Effector memory CD8-positive, alpha-beta T cell (primary cell): Measurements from ENCODE around the gene COL20A1.
A peak's percentile ranks its signal among the peaks of the same experiment; 100 is the strongest.
"Not testable (repeated sequence)": the region's sequence is repeated elsewhere in the genome, so short reads cannot be mapped to it uniquely, and the experiment has no call there.

Source experiments
- ATAC-seq: fragments of 150-1000 bp; cut with Tn5 transposase; replicated peaks from 2 replicates; pipeline ENCODE4 v1.10.0; 2021; ENCODE audit warnings: mild to moderate bottlenecking, moderate library complexity
- DNase-seq, 3 experiments: peaks; one replicate each; pipeline ENCODE4 v3.0.0; 2021
- H3K27ac Mint-ChIP-seq, 2 donors: one replicate each; pipeline ENCODE4 v1.8.0; 2022; ENCODE audit warnings: mild to moderate bottlenecking in 2 of 2, mixed read lengths in 2 of 2, moderate library complexity in 2 of 2
- H3K27me3 Mint-ChIP-seq, 2 donors: one replicate each; pipeline ENCODE4 v1.8.0; 2022; ENCODE audit warnings: mixed read lengths in 2 of 2
- H3K36me3 Mint-ChIP-seq: one replicate; pipeline ENCODE4 v1.8.0; 2022; ENCODE audit warnings: mild to moderate bottlenecking, moderate library complexity, mixed read lengths; ENCODE audit not compliant: insufficient read depth
- H3K4me1 Mint-ChIP-seq, 2 donors: one replicate each; pipeline ENCODE4 v1.8.0; 2022; ENCODE audit warnings: low read depth in 2 of 2, mixed read lengths in 2 of 2
- H3K4me3 Mint-ChIP-seq, 2 donors: one replicate each; pipeline ENCODE4 v1.8.0; 2022; ENCODE audit warnings: mild to moderate bottlenecking in 2 of 2, mixed read lengths in 2 of 2, moderate library complexity in 2 of 2
- H3K9me3 Mint-ChIP-seq, 2 donors: one replicate each; pipeline ENCODE4 v1.8.0; 2022; ENCODE audit warnings: mixed read lengths in 2 of 2

COL20A1 gene

GRCh38 chr20:63305933-63306672, 13.1 kb downstream of the COL20A1 start:
- H3K27me3 Mint-ChIP-seq: peaks cover 13 to 31% of the 10 kb centered on the region in 2 donors
- not testable (repeated sequence) for H3K27ac Mint-ChIP-seq, H3K4me3 Mint-ChIP-seq, H3K36me3 Mint-ChIP-seq, H3K9me3 Mint-ChIP-seq, H3K4me1 Mint-ChIP-seq, ATAC-seq, DNase-seq

DNA sequence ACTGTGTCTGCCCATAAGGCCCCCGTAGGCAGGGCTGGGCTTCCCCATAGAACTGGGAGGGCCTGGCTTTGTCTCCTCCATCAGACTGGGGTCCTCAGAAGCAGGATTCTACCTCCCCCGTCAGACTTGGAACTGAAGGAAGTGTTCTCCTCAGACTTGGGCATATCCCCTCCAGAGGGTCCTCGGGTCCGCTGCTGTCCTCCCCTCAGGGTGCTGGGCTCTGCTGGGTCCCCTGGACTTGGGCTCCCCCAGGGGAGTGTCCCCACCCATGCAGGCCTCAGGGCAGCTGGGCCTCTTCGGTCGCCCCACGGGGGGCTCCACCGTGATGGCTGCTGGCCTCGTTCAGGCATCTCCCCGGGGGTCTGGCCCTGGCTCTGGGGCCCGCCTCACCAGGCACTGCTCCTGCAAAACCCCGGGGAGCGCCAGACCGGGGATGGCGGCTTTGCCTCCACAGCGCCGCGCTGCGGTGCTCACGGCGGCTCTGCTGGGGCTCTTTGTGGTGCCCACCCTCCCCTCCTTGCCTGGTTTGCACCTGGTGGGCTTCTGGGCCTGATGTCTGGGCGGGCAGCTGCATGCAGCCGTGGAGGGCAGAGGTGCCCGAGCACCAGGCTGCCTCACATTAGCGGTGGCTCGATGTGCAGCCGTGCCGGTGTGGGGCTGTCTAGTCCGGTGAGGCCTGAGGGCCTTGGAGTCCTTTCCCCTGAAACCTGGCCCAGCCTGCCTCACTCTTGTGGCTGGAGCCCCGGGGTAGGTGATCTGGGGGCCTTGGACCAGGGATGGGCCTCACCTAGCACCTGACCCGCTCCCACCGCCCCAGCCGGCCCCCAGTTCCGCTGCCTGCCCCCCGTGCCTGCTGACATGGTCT, 13.9 kb downstream of the COL20A1 start:
- no peak for DNase-seq
- peaks cover 0 to 4% of the 10 kb centered on the region in 2 donors for H3K4me1 Mint-ChIP-seq
- H3K27me3 Mint-ChIP-seq: peaks cover 13 to 28% of the 10 kb centered on the region in 2 donors
- peaks cover 0 to under 1% of the 10 kb centered on the region in 2 donors for H3K9me3 Mint-ChIP-seq
- no peak overlapping the region for H3K27ac Mint-ChIP-seq
- no peak for ATAC-seq
- no peak overlapping the region for H3K4me3 Mint-ChIP-seq
- no peaks in the 10 kb centered on the region for H3K36me3 Mint-ChIP-seq

DNA sequence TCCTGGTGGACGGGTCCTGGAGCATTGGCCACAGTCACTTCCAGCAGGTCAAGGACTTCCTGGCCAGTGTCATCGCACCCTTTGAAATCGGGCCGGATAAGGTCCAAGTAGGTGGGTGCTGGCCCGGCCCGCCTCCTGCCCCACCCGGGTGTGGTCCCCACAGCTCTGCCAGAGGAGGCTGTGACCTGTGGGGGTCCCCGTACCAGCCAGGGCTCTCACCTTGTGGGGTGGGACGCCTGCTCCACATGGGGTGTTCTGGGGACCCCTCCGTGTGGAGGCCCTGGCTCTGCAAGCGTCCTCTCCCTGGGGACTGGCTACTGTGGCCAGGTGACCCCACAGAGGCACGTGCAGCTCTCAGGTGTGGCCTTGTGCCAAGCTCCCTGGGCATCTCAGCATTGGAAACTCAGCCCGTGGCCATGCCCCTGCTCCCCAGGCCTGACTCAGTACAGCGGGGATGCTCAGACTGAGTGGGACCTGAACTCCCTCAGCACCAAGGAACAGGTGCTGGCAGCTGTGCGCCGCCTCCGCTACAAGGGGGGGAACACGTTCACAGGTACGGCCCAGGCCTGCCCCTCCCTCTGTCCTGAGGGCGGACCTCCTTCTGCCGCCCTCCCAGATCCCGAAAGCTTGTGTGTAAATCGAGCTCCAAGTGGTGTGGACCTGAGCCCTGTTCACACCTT, 14.7 kb downstream of the COL20A1 start:
- H3K27ac Mint-ChIP-seq: no peak overlapping the region
- H3K4me1 Mint-ChIP-seq: peaks cover 0 to 4% of the 10 kb centered on the region in 2 donors
- no peaks in the 10 kb centered on the region for H3K36me3 Mint-ChIP-seq
- DNase-seq (no peak), ATAC-seq (no peak)
- H3K9me3 Mint-ChIP-seq: no peaks in the 10 kb centered on the region
- H3K4me3 Mint-ChIP-seq: no peak overlapping the region
- peaks cover 13 to 34% of the 10 kb centered on the region in 2 donors for H3K27me3 Mint-ChIP-seq

- Mint-ChIP-seq H3K27me3 (peaks cover 13 to 41% of the 10 kb centered on the region in 2 donors), H3K27ac (no peak overlapping the region), H3K36me3 (no peaks in the 10 kb centered on the region), H3K9me3 (no peaks in the 10 kb centered on the region), H3K4me1 (peaks cover 3 to 4% of the 10 kb centered on the region in 2 donors), H3K4me3 (no peak overlapping the region)
- ATAC-seq: no peak
- DNase-seq: no peak
Measured at GRCh38 chr20:63308218-63308911, 15.4 kb downstream of the COL20A1 start.

DNA sequence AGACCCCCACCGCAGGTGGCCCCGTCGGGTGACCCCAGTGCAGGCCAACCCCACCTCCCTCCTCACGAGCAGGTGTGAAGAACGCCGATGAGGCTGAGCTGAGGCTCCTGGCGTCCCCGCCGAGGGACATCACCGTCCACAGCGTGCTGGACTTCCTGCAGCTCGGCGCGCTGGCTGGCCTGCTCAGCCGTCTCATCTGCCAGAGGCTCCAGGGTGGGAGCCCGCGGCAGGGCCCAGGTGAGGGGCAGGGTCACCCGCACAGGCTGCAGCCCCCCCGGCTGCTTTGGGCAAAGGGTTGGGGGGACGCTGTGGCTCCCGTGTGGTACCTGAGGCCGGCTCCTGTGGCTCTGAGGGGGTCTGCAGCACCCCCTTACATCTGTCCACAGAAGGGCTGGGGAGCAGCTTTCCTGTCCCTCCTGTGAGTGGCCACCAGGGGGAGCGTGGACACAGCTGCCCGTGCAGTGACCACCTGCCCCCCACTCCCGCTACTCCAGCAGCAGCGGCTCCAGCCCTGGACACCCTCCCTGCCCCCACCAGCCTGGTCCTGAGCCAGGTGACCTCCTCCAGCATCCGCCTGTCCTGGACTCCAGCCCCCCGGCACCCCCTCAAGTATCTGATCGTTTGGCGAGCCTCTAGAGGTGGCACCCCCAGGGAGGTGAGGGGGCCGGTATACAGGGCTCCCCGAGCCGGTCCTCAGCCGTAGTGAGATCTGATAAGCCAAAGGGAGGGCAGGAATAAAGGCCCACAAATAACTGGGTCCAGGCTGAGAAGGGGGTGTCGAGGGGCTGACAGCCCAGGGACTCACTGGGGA, 16.5 kb downstream of the COL20A1 start:
- no peak overlapping the region for H3K4me3 Mint-ChIP-seq
- H3K27me3 Mint-ChIP-seq: peaks cover 13 to 41% of the 10 kb centered on the region in 2 donors
- no peaks in the 10 kb centered on the region for H3K36me3 Mint-ChIP-seq
- peak in 1 of 3 experiments; percentile 22 for DNase-seq
- no peak for ATAC-seq
- no peaks in the 10 kb centered on the region for H3K9me3 Mint-ChIP-seq
- peaks cover 3 to 4% of the 10 kb centered on the region in 2 donors for H3K4me1 Mint-ChIP-seq
- H3K27ac Mint-ChIP-seq: no peak overlapping the region

DNA sequence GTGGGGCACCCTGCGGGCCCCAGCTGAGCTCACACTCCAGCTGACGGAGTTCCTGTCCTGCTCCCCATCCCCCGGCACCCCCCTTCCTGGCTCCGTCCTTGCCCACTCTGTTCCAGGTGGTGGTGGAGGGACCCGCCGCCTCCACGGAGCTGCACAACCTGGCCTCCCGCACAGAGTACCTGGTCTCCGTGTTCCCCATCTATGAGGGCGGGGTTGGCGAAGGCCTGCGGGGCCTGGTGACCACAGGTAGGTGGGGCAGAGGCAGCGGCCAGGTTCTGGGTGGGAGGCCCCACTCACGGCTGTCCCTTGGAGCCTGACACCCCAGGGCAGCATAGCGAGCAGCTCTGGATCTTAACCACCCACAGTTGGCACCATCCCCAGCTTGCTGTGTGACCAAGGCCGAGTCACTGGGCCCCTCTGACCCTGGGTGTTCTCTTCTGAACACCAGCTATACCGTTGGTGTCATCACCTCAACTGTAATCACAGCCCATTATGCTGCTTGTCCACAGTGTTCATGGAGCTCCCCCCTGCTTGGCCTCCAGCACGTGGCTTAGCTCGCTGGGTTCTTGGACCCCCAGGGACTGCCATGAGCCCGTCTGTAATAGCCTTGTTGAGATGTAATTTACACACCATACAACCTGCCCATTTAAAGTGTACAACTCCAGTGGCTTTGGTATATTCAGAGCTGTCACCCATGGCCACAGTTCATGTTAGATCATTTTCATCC, 17.4 kb downstream of the COL20A1 start:
- no peak overlapping the region for H3K27ac Mint-ChIP-seq
- H3K36me3 Mint-ChIP-seq: no peaks in the 10 kb centered on the region
- peaks cover 3 to 4% of the 10 kb centered on the region in 2 donors for H3K4me1 Mint-ChIP-seq
- H3K4me3 Mint-ChIP-seq: no peak overlapping the region
- no peak for DNase-seq
- peaks cover 7 to 39% of the 10 kb centered on the region in 2 donors for H3K27me3 Mint-ChIP-seq
- no peaks in the 10 kb centered on the region for H3K9me3 Mint-ChIP-seq
- no peak for ATAC-seq

DNA sequence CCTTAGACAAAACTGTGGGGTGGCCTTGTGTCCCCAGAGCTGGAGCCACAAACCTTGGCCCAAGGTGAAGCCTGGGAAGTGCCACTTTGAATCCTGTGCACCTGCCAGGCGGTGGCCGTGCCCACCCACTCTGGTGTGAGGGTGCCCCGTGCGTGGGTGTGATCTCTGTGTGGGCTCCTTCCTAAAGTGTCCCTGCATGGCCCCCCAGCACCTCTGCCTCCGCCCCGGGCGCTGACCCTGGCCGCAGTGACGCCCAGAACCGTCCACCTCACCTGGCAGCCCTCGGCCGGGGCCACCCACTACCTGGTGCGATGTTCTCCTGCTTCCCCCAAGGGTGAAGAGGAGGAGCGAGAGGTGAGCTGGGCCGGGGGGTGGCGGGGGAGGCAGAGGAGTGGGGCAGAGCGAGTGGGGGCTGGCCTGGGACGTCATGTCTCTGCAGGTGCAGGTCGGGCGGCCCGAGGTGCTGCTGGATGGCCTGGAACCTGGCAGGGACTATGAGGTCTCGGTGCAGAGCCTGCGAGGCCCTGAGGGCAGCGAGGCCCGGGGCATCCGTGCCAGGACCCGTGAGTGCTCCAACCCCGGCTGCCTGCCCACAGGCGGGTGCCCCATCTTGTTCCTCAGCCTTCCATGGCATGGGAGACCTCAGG, 18.3 kb downstream of the COL20A1 start:
- ATAC-seq (no peak), DNase-seq (no peak)
- Mint-ChIP-seq H3K36me3 (no peaks in the 10 kb centered on the region), H3K4me3 (no peak overlapping the region), H3K27ac (no peak overlapping the region), H3K27me3 (peaks cover 12 to 44% of the 10 kb centered on the region in 2 donors), H3K4me1 (peaks cover 3 to 4% of the 10 kb centered on the region in 2 donors), H3K9me3 (no peaks in the 10 kb centered on the region)

- Mint-ChIP-seq H3K4me1 (peaks cover 3 to 4% of the 10 kb centered on the region in 2 donors), H3K4me3 (no peak overlapping the region), H3K27me3 (peaks cover 12 to 44% of the 10 kb centered on the region in 2 donors), H3K27ac (no peak overlapping the region), H3K9me3 (no peaks in the 10 kb centered on the region), H3K36me3 (no peaks in the 10 kb centered on the region)
- ATAC-seq (no peak), DNase-seq (no peak)
Measured at GRCh38 chr20:63311833-63312243, 18.9 kb downstream of the COL20A1 start.

- no peak overlapping the region for H3K27ac Mint-ChIP-seq
- no peak overlapping the region for H3K4me3 Mint-ChIP-seq
- no peak for DNase-seq
- H3K9me3 Mint-ChIP-seq: no peaks in the 10 kb centered on the region
- H3K4me1 Mint-ChIP-seq: peaks cover 3 to 4% of the 10 kb centered on the region in 2 donors
- H3K27me3 Mint-ChIP-seq: peaks cover 12 to 44% of the 10 kb centered on the region in 2 donors
- no peak for ATAC-seq
- H3K36me3 Mint-ChIP-seq: no peaks in the 10 kb centered on the region
Measured at GRCh38 chr20:63312273-63312672, 19.3 kb downstream of the COL20A1 start.

DNA sequence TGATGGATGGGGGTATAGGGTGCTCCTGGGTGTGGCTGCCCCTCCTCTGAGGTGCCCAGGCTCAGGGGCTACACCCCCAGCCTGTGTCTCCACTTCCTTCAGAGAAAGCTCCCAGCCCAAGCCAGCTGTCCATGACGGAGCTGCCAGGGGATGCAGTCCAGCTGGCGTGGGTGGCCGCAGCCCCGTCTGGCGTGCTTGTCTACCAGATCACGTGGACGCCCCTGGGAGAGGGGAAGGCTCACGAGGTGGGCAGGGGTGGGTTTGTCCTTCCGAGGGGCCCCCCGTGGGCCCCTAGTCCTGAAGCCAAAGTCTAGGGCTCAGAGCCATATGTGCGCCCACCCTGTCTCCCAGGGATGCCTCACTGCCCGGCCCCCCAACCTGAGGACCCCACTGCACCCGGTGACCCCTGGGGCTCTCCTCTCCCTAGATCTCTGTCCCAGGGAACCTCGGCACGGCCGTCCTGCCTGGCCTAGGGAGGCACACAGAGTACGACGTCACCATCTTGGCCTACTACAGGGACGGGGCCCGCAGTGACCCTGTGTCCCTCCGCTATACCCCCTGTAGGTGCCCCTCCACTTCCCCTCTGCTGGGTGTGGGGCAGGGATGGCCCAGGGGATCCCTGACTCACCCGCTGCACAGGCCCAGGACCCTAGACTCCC, 19.8 kb downstream of the COL20A1 start:
- Mint-ChIP-seq H3K27me3 (peaks cover 12 to 44% of the 10 kb centered on the region in 2 donors), H3K4me1 (peaks cover 3 to 4% of the 10 kb centered on the region in 2 donors), H3K27ac (no peak overlapping the region), H3K4me3 (no peak overlapping the region), H3K9me3 (no peaks in the 10 kb centered on the region), H3K36me3 (no peaks in the 10 kb centered on the region)
- ATAC-seq (no peak), DNase-seq (no peak)

- Mint-ChIP-seq H3K27ac (no peak overlapping the region), H3K36me3 (no peaks in the 10 kb centered on the region), H3K4me1 (peaks cover 3 to 4% of the 10 kb centered on the region in 2 donors), H3K27me3 (peaks cover 12 to 44% of the 10 kb centered on the region in 2 donors), H3K4me3 (no peak overlapping the region), H3K9me3 (no peaks in the 10 kb centered on the region)
- DNase-seq (no peak), ATAC-seq (no peak)
Measured at GRCh38 chr20:63313349-63314014, 20.5 kb downstream of the COL20A1 start.
